GM08714 (cell line): Measurements from ENCODE around the gene TROAP.
"Not testable (repeated sequence)": the region's sequence is repeated elsewhere in the genome, so short reads cannot be mapped to it uniquely, and the experiment has no call there.

ENCODE experiments used
- H3K4me3 ChIP-seq: fragments of 200-500 bp; sonication (Bioruptor generic); 2 replicates; pipeline ENCODE4 v1.5.1; 2014; ENCODE audit warnings: mild to moderate bottlenecking, low read length, inconsistent platforms
- ZNF274 ChIP-seq: IDR thresholded peaks from 2 replicates; pipeline ENCODE4 v1.6.1; 2012; ENCODE audit warnings: mild to moderate bottlenecking, low read depth, low read length

The TROAP gene

GRCh38 chr12:49377386-49377785 is 54.3 kb downstream of the TROAP start:
- H3K4me3 ChIP-seq, result no peak overlapping the region
- no peak for TF ChIP-seq ZNF274

- H3K4me3 ChIP-seq, result not testable (repeated sequence)
Observed at GRCh38 chr12:49380184-49380583, 57.1 kb downstream of the TROAP start.
